ENCODE results near the gene PAOX. TPM values are rescaled to one million over a fixed set of nuclear protein-coding genes. Genes with fewer than 3 reads are reported as not detected.
"Not testable (repeated sequence)": the region's sequence is repeated elsewhere in the genome, so short reads cannot be mapped to it uniquely, and the experiment has no call there.

PAOX gene
- total RNA-seq, 1 experiment from 2014 or later, result not detected

GRCh38 chr10:133419211-133419950 lies 40.3 kb downstream of the PAOX start:
- DNase-seq, result no peak

GRCh38 chr10:133420028-133420427 lies 41.0 kb downstream of the PAOX start:
- H3K27me3 ChIP-seq, result no peaks in the 10 kb centered on the region

More at GRCh38 chr10:133419211-133419950, 40.3 kb downstream of the PAOX start:
- H3K27me3 ChIP-seq, result no peaks in the 10 kb centered on the region
- H3K36me3 ChIP-seq, result peaks cover 6% of the 10 kb centered on the region; the same call in 1 of the 2 replicates
- H3K4me1 ChIP-seq, result no peaks in the 10 kb centered on the region
- no peak overlapping the region for H3K27ac ChIP-seq
- H3K4me3 ChIP-seq, result no peak overlapping the region
- H3K9me3 ChIP-seq (replicated peaks), result no peaks in the 10 kb centered on the region

DNA sequence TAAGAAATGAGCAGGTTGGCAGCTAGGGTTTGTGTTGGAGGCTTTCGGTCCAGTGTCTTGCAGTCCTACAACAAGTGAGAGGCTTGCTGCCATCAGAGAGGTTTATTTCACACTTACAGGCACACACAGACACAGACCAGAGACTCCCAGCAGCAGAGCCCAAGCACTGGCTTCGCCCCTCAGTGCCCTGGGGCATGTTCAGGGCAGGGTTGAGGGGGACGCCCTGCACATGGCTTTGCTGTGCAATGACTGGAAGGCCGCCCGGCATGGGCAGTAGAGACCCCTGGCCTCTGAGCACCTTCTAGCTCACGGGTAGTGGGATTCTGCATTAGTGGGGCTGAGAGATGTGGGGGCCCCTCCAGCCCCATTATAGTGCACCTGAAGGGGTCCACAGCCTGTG lies 41.5 kb downstream of the PAOX start:
- Histone ChIP-seq H3K27me3 (no peaks in the 10 kb centered on the region), H3K36me3 (peaks cover 1% of the 10 kb centered on the region; the same call in 1 of the 2 replicates), H3K4me1 (no peaks in the 10 kb centered on the region), H3K27ac (no peak overlapping the region), H3K4me3 (no peak overlapping the region), H3K9me3 (replicated peaks) (no peaks in the 10 kb centered on the region)
- no peak for DNase-seq

More at GRCh38 chr10:133420028-133420427, 41.0 kb downstream of the PAOX start:
- Histone ChIP-seq H3K4me1 (no peaks in the 10 kb centered on the region), H3K4me3 (no peak overlapping the region), H3K36me3 (peaks cover 6% of the 10 kb centered on the region; the same call in 1 of the 2 replicates), H3K27ac (no peak overlapping the region), H3K9me3 (replicated peaks) (no peaks in the 10 kb centered on the region)
- no peak for DNase-seq

- no peak overlapping the region for H3K27ac ChIP-seq
- no peak overlapping the region for H3K4me3 ChIP-seq
- no peak for DNase-seq
- no peaks in the 10 kb centered on the region for H3K27me3 ChIP-seq
- no peaks in the 10 kb centered on the region for H3K9me3 ChIP-seq (replicated peaks)
- H3K4me1 ChIP-seq, result no peaks in the 10 kb centered on the region
- no peaks in the 10 kb centered on the region for H3K36me3 ChIP-seq
Observed at GRCh38 chr10:133421336-133422222, 42.5 kb downstream of the PAOX start.

GRCh38 chr10:133422223-133422806 lies 43.3 kb downstream of the PAOX start:
- no peak overlapping the region for H3K27ac ChIP-seq

DNA sequence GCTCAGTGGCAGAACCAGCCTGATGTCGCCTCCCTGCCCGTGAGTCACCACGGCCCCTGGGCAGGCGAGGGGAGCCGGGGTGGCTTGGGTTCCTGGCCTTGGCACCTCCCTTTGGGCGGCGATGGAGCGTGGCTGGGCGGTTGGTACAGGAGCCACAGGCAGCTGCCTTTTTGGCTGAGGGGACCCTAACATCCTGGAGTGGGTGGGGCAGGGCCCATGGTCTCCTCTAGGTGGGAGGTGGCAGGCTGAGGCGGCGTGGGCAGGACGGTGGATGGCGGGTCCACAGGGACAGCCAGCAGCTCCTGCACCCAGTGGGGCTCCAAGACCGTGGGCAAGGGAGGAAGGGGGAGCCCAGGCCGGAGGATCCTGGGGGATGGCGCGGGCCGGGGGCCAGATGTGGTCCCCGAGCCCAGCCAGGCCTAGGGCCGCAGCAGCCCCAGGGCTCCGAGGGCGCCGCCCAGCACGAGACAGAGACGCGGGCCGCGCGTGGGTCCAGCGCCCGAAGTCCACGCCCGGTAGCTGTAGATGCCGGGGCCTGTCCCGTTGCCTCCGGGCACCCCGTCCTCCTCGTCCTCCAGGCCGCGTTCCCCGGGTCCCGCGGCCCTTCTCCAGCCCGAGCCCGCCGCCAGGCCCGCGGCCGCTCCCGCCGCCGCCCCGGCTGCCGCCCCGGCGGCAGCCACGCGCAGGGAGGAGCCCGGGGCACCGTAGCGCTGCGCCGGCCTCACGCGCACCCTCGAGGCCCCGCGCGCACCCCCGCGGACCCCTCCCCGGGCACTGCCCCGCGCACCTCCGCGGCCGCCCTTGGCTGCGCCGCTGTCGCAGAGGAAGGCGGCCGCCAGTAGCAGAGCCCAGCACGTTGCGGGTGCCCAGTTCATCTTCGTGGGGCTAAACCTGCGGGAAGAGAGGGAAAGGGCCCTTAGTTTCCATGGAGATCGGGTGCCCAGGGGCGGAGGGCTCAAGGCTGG lies 44.0 kb downstream of the PAOX start:
- no peaks in the 10 kb centered on the region for H3K9me3 ChIP-seq (replicated peaks)
- no peaks in the 10 kb centered on the region for H3K36me3 ChIP-seq
- no peak for DNase-seq
- no peaks in the 10 kb centered on the region for H3K27me3 ChIP-seq
- no peak overlapping the region for H3K4me3 ChIP-seq
- H3K27ac ChIP-seq, result no peak overlapping the region
- no peaks in the 10 kb centered on the region for H3K4me1 ChIP-seq

More at GRCh38 chr10:133422223-133422806, 43.3 kb downstream of the PAOX start:
- Histone ChIP-seq H3K36me3 (no peaks in the 10 kb centered on the region), H3K4me3 (no peak overlapping the region), H3K27me3 (no peaks in the 10 kb centered on the region), H3K4me1 (no peaks in the 10 kb centered on the region), H3K9me3 (replicated peaks) (no peaks in the 10 kb centered on the region)
- no peak for DNase-seq

DNA sequence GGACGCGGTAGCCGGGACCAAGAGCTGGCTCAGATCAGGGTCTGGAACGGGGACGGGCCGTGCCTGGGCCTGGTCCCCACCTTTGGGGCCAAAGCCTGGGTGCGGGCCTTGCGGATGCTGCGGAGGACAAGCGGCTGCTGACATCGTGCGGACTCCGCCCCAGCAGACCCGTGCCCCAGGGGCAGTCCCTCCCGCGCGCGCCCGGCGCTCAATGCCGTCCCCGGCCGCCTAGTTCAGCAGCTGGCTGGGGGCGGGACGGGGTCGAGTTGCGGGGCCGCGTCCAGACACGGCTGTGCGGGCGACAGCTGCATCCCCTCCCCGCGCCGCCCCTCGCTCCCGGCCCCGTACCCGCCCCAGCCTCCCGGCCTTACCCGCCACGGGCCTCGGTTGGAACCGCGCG lies 45.0 kb downstream of the PAOX start:
- not testable (repeated sequence) for H3K27ac ChIP-seq; H3K36me3 ChIP-seq; DNase-seq; H3K27me3 ChIP-seq; H3K9me3 ChIP-seq (replicated peaks); H3K4me3 ChIP-seq; H3K4me1 ChIP-seq

DNA sequence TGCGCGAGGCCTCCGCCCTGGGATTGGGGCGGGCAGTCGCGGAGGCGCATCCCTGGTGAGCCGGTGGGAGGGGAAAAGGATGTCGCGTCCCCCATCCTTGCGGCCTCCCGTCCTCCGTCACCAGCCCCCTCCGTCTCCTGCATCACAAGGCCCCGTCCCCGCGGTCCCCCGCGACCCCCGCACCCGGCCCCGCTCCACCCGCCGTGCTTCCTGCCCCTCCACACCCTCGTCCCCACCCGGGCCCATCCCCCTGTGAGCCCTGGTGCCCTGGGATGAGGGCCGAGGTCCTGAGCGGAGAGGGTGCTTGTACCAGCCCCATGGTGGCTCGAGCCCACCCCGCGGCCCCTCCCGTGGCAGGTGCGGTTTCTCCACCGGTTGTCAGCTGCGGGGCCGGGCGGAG lies 45.5 kb downstream of the PAOX start, which contains the start of gene SPRN:
SPRN (minus strand) TSS at position 25 of the 400 bp plus-strand sequence. CDS start 944 bp downstream, outside the sequence.
- DNase-seq; H3K4me1 ChIP-seq; H3K27me3 ChIP-seq; H3K4me3 ChIP-seq; H3K9me3 ChIP-seq (replicated peaks); H3K27ac ChIP-seq; H3K36me3 ChIP-seq: not testable (repeated sequence)

DNA sequence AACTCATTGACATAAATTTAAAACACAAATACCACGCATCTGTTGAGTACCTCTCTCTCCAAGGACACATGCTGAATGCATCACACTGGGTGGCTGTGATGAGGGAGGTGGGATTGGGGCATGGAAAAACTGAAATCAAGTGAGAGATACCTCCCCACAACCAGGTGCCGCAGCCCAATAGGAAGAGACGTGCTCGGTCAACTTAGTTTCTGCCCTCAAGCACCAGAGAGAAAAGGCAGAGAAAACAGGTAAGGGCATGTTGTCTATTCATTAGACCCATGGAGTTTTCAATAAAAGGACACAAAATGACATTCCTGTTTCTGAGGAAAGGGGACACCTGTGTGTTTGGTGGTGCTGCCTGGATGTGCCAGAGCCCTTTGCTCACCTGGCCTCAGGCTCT lies 50.5 kb downstream of the PAOX start:
- not testable (repeated sequence) for H3K27me3 ChIP-seq; H3K36me3 ChIP-seq; DNase-seq; H3K9me3 ChIP-seq (replicated peaks); H3K4me1 ChIP-seq; H3K27ac ChIP-seq; H3K4me3 ChIP-seq

DNA sequence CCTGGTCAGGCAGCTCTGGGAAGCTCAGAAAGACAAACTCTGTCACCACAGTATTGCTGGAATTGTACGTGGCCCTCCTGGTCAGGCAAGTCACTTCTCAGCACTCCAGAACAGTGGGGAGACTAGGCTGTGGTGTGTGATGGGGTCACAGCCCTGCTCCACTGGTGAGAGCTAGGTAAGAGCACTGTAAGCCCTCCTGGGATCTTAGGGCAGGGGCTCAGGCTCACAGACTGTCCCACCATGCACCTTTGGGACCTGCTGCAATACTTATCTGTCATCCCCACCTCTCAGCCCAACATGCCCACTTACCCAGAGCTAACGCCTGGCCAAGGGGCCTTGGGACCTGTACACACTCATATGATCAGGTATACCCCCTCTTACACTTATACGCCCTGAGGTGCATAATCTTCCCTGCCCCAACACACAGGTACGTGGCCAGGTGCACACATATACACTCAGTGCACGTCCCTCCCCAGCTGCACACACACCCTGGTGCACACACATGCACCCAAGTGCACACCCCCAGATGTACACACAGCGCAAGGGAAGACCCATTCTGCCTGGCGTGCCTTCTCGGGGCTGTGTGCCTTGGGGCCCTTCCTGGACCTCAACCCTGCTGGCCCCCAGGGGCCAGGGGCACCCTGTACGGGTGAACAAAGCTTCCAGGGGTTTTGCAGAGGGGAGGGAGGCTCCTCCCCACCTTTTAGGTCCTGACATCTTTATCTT lies 53.0 kb downstream of the PAOX start:
- not testable (repeated sequence) for H3K27ac ChIP-seq; H3K4me3 ChIP-seq; H3K36me3 ChIP-seq; DNase-seq; H3K4me1 ChIP-seq; H3K9me3 ChIP-seq (replicated peaks); H3K27me3 ChIP-seq

DNA sequence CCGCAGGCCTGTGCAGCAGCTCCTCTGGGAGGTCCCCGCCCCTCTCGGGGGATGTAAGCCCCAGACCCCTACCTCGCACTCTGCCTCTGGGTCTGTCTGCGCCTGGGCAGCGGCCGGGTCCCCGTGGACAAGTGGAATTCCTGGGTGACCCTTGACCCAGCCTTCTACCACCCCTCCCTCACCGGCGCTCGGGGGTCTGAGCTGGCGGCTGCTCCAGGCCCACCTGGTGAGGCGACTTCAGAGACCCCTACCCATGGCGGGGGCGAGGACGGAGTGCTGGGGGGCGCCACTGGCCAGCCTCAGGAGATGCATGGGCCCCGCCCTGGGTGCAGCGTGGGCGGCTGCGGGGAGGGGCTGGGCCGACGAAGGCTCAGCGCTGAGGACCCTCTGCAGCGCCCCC lies 53.7 kb downstream of the PAOX start:
- not testable (repeated sequence) for H3K27me3 ChIP-seq; H3K9me3 ChIP-seq (replicated peaks); DNase-seq; H3K36me3 ChIP-seq; H3K4me1 ChIP-seq; H3K27ac ChIP-seq; H3K4me3 ChIP-seq

- peak in 1 of 2 experiments; percentile 56 for DNase-seq
- H3K36me3 ChIP-seq, result no peaks in the 10 kb centered on the region
- no peaks in the 10 kb centered on the region for H3K4me1 ChIP-seq
- H3K27ac ChIP-seq, result no peak overlapping the region
- H3K27me3 ChIP-seq, result no peaks in the 10 kb centered on the region
- H3K4me3 ChIP-seq, result no peak overlapping the region
- H3K9me3 ChIP-seq (replicated peaks), result no peaks in the 10 kb centered on the region
Observed at GRCh38 chr10:133438711-133439273, 59.7 kb downstream of the PAOX start.
